OCI-LY3 (cell line): ENCODE results near the gene LAMA3.

ENCODE experiments used
- H2AFZ ChIP-seq: fragments of 200-600, 300-600 bp; shearing (Covaris generic); 2 replicates; pipeline ENCODE4 v1.6.0; 2014; ENCODE audit warnings: antibody characterized with exemption, low read depth, low read length
- H3K27ac ChIP-seq: fragments of 200-600, 300-600 bp; sonication (generic); 2 replicates; pipeline ENCODE4 v1.5.1; 2014; ENCODE audit warnings: mild to moderate bottlenecking, low read length, moderate library complexity, mixed read lengths
- H3K27me3 ChIP-seq: fragments of 200-600, 300-600 bp; sonication (generic); 2 replicates; pipeline ENCODE4 v1.6.1; 2014; ENCODE audit warnings: low read depth, low read length, mixed read lengths
- H3K36me3 ChIP-seq: fragments of 200-600, 300-600 bp; sonication (generic); replicated peaks from 2 replicates; pipeline ENCODE3; 2014; ENCODE audit warnings: low read depth, low read length, mixed read lengths
- H3K4me1 ChIP-seq: fragments of 300-600, 200-600 bp; sonication (generic); 2 replicates; pipeline ENCODE4 v1.6.1; 2014; ENCODE audit warnings: low read length, mixed read lengths
- H3K4me2 ChIP-seq: fragments of 200-600, 300-600 bp; sonication (generic); 2 replicates; pipeline ENCODE4 v1.6.1; 2014; ENCODE audit warnings: low read length, mixed read lengths
- H3K4me3 ChIP-seq: fragments of 300-600, 200-600 bp; sonication (generic); 2 replicates; pipeline ENCODE4 v1.5.1; 2014; ENCODE audit warnings: antibody characterized with exemption, mild to moderate bottlenecking, low read length, moderate library complexity
- H3K79me2 ChIP-seq: fragments of 300-600, 200-600 bp; shearing (Covaris generic); 2 replicates; pipeline ENCODE4 v1.6.1; 2014; ENCODE audit warnings: mild to moderate bottlenecking, low read length, mixed read lengths
- H3K9ac ChIP-seq: fragments of 300-600, 200-600 bp; shearing (Covaris generic); 2 replicates; pipeline ENCODE4 v1.6.0; 2014; ENCODE audit warnings: mild to moderate bottlenecking, low read length, moderate library complexity
- H3K9me3 ChIP-seq: fragments of 200-600, 300-600 bp; shearing (Covaris generic); 2 replicates; pipeline ENCODE4 v1.6.1; 2014; ENCODE audit warnings: low read length, mixed read lengths; ENCODE audit not compliant: insufficient read depth
- H4K20me1 ChIP-seq: fragments of 200-600, 300-600 bp; sonication (generic); 2 replicates; pipeline ENCODE4 v1.6.1; 2016; ENCODE audit warnings: low read length, mixed read lengths; ENCODE audit not compliant: insufficient read depth
- CTCF ChIP-seq: fragments of 200-600, 300-600 bp; sonication (generic); IDR thresholded peaks from 2 replicates; pipeline ENCODE4 v1.5.1; 2014; ENCODE audit warnings: antibody characterized with exemption, low read length, low read depth
- EZH2phosphoT487 ChIP-seq: fragments of 200-600 bp; shearing (Covaris generic); IDR thresholded peaks from 2 replicates; pipeline ENCODE4 v1.6.1; 2018; ENCODE audit warnings: antibody characterized with exemption, mixed run types, low read depth

The LAMA3 gene

GRCh38 chr18:23752796-23753195, 63.5 kb downstream of the LAMA3 start:
- peak overlapping the region; percentile 7; the same call in 1 of the 2 replicates for H3K9ac ChIP-seq
- peak overlapping the region; percentile 7; the same call in 1 of the 2 replicates for H3K4me2 ChIP-seq
- TF ChIP-seq EZH2phosphoT487 (no peak), CTCF (no peak)
- H3K79me2 ChIP-seq = no peaks in the 10 kb centered on the region
- peak overlapping the region; percentile 18; the same call in 1 of the 2 replicates for H3K27ac ChIP-seq
- H3K4me3 ChIP-seq = no peak overlapping the region
- peak overlapping the region; percentile 78 for H2AFZ ChIP-seq
- H4K20me1 ChIP-seq = no peaks in the 10 kb centered on the region
- H3K36me3 ChIP-seq = peaks cover 11% of the 10 kb centered on the region
- 0 out of 2 replicates have a peak, but pooled peaks cover 4% of the 10 kb centered on the region for H3K9me3 ChIP-seq
- peaks cover 58% of the 10 kb centered on the region for H3K4me1 ChIP-seq
- no peaks in the 10 kb centered on the region for H3K27me3 ChIP-seq

GRCh38 chr18:23756590-23757436, 67.6 kb downstream of the LAMA3 start:
- Histone ChIP-seq H3K9me3 (0 out of 2 replicates have a peak, but pooled peaks cover 4% of the 10 kb centered on the region), H3K9ac (peak overlapping the region; percentile 77), H2AFZ (peak overlapping the region; percentile 69; the same call in 1 of the 2 replicates), H3K36me3 (peaks cover 16% of the 10 kb centered on the region), H3K4me1 (peaks cover 60% of the 10 kb centered on the region), H3K79me2 (no peaks in the 10 kb centered on the region), H4K20me1 (no peaks in the 10 kb centered on the region), H3K27ac (peak overlapping the region; percentile 99), H3K4me3 (peak overlapping the region; percentile 56), H3K4me2 (peak overlapping the region; percentile 82), H3K27me3 (no peaks in the 10 kb centered on the region)
- TF ChIP-seq CTCF = no peak
- TF ChIP-seq EZH2phosphoT487 = no peak

- H3K27ac ChIP-seq = peak overlapping the region; percentile 99
Observed at GRCh38 chr18:23757437-23757733, 68.1 kb downstream of the LAMA3 start.

More at GRCh38 chr18:23757437-23757733, 68.1 kb downstream of the LAMA3 start:
- no peak overlapping the region for H3K4me2 ChIP-seq
- no peak for TF ChIP-seq CTCF
- TF ChIP-seq EZH2phosphoT487 = no peak
- H3K4me1 ChIP-seq = peaks cover 54% of the 10 kb centered on the region
- H3K4me3 ChIP-seq = no peak overlapping the region
- H3K9me3 ChIP-seq = 0 out of 2 replicates have a peak, but pooled peaks cover 4% of the 10 kb centered on the region
- peak overlapping the region; percentile 44; the same call in 1 of the 2 replicates for H3K9ac ChIP-seq
- no peak overlapping the region for H2AFZ ChIP-seq
- peaks cover 16% of the 10 kb centered on the region for H3K36me3 ChIP-seq
- no peaks in the 10 kb centered on the region for H4K20me1 ChIP-seq
- H3K79me2 ChIP-seq = no peaks in the 10 kb centered on the region
- H3K27me3 ChIP-seq = no peaks in the 10 kb centered on the region
